ENCODE results near the gene SORCS2.

The SORCS2 gene

DNA sequence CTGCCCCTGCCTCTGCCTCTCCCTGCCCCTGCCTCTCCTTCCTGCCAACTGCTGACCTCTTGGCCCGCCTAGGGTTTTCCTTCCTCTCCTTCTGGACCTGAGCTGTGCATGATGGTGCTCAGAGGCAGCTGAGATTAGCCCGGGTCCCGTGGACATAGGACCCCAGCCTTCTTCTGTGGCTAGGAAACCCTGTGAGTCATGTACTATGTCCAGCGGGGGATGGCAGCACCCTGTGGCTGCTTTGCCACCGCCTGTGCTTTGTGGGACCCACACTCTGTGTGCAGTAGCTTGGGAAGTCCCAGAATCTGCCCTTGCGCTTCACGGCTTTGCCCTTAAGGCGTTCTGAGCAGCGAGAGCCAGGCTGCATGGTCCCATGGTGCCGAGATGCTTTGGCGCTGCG, 347.9 kb downstream of the SORCS2 start:
- TF ChIP-seq CTCF (IDR thresholded peaks at IDR 0.05; ENCODE audit: low read depth, low read length, missing control alignments): no peak
- in situ Hi-C loops (cut with HindIII; ENCODE audit: low pct_ligation_motif_present, low sequenced_read_pairs): no loop called here
- no peak for DNase-seq
- H3K36me3 ChIP-seq (replicated peaks): no peaks in the 10 kb centered on the region
- no peak overlapping the region for H3K4me3 ChIP-seq (ENCODE audit: low read depth, low read length)
- H3K27ac ChIP-seq: no peak overlapping the region
- no peaks in the 10 kb centered on the region for H3K27me3 ChIP-seq (replicated peaks)

DNA sequence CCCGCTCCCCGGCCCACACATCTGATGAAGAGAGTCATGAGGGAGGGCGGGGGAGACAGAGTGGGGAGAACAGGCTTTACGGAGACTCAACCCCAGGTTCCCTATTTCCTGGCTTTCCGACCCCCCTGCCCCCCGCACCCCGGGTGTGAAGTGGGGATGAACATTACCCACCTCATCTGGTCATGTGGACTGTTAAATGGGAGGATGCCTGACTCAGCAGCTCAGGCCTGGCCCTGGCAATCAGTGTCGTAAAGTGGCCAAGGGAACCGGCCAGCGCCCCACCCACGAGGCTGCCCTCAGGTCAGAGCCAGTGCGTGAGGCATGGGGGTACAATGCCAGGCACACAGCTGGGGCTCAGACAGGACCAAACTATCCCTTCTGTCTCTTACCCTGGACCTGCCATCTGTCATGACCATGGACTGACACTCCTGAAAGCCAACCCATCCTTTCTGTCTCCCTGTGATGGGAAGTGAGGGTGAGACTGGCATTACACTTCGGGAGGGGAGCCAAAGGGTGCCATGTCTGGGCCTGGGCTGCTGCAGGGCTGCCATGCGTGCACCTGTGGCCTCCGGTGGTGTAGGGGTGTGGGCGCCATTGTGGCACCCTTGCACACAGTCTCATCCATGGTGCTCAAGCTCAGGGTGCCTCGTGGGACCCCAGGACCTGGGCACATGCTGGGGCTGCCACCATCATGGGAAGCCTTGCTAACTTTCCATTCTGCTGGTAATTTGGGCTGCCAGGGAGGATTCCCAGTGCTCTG, 348.5 kb downstream of the SORCS2 start:
- DNase-seq: no peak
- H3K27me3 ChIP-seq (replicated peaks): no peaks in the 10 kb centered on the region
- in situ Hi-C loops (cut with HindIII; ENCODE audit: low pct_ligation_motif_present, low sequenced_read_pairs): no loop called here
- H3K4me3 ChIP-seq (ENCODE audit: low read depth, low read length): no peak overlapping the region
- no peaks in the 10 kb centered on the region for H3K36me3 ChIP-seq (replicated peaks)
- no peak overlapping the region for H3K27ac ChIP-seq
- no peak for TF ChIP-seq CTCF (IDR thresholded peaks at IDR 0.05; ENCODE audit: low read depth, low read length, missing control alignments)

DNA sequence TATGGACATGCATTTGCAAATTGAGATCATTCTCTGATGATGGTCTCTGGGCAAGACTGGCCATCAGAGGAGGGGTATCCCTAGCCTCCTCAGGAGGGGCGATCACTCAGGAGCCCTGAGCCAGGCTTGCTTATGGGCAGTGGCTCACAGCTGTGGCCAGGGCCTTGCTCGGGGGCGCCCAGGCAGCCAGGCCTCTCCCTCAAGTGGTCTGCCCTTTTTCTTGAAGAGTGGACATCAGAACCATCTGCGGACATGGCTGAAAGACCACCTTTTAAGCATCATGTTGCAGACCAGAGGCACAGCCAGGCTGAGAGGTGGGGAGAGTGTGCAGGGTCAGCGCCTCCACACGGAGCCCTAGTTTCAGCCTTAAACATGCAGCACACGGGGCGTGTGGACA, 349.1 kb downstream of the SORCS2 start:
- no peak for DNase-seq
- no peak for TF ChIP-seq CTCF (IDR thresholded peaks at IDR 0.05; ENCODE audit: low read depth, low read length, missing control alignments)
- H3K27me3 ChIP-seq (replicated peaks): no peaks in the 10 kb centered on the region

GRCh38 chr4:7542781-7543180, 350.4 kb downstream of the SORCS2 start:
- no peaks in the 10 kb centered on the region for H3K36me3 ChIP-seq (replicated peaks)
- no peaks in the 10 kb centered on the region for H3K27me3 ChIP-seq (replicated peaks)
- in situ Hi-C loops (cut with HindIII; ENCODE audit: low pct_ligation_motif_present, low sequenced_read_pairs): no loop called here
- H3K4me3 ChIP-seq (ENCODE audit: low read depth, low read length): no peak overlapping the region
- TF ChIP-seq CTCF (IDR thresholded peaks at IDR 0.05; ENCODE audit: low read depth, low read length, missing control alignments): no peak
- no peak overlapping the region for H3K27ac ChIP-seq
- DNase-seq: no peak

More for the DNA sequence above, 349.1 kb downstream of the SORCS2 start:
- H3K4me3 ChIP-seq (ENCODE audit: low read depth, low read length): no peak overlapping the region
- in situ Hi-C loops (cut with HindIII; ENCODE audit: low pct_ligation_motif_present, low sequenced_read_pairs): no loop called here
- no peaks in the 10 kb centered on the region for H3K36me3 ChIP-seq (replicated peaks)
- H3K27ac ChIP-seq: no peak overlapping the region

GRCh38 chr4:7546152-7546808, 353.9 kb downstream of the SORCS2 start:
- H3K36me3 ChIP-seq (replicated peaks): no peaks in the 10 kb centered on the region
- TF ChIP-seq CTCF (IDR thresholded peaks at IDR 0.05; ENCODE audit: low read depth, low read length, missing control alignments): no peak
- no peak overlapping the region for H3K27ac ChIP-seq
- no peaks in the 10 kb centered on the region for H3K27me3 ChIP-seq (replicated peaks)
- no peak for DNase-seq
- in situ Hi-C loops (cut with HindIII; ENCODE audit: low pct_ligation_motif_present, low sequenced_read_pairs): no loop called here
- no peak overlapping the region for H3K4me3 ChIP-seq (ENCODE audit: low read depth, low read length)

Measured in brain microvascular endothelial cell (primary cell).